Measurements from ENCODE around the gene ARPC5. TPM values are rescaled to one million over a fixed set of nuclear protein-coding genes. Genes with fewer than 3 reads are reported as not detected.
A peak's percentile ranks its signal among the peaks of the same experiment; 100 is the strongest.

ARPC5 gene
- total and polyA plus RNA-seq, 2 donors (not counting 1 experiment from before 2014, with no cell fraction given) = 28.3 to 103 TPM

- peaks cover 0 to 8% of the 10 kb centered on the region in 2 experiments for H3K36me3 ChIP-seq (replicated peaks in 1 of 2; ENCODE audit: control extremely low read depth in 1 of 2, control insufficient read depth in 1 of 2, extremely low read depth in 1 of 2, insufficient read depth in 2 of 2, low read length in 1 of 2)
- DNase-seq (no peak), ATAC-seq (ENCODE audit: low read depth) (no peak)
- H3K4me2 ChIP-seq (replicated peaks; ENCODE audit: low read depth, low read length, poor library complexity, severe bottlenecking) = no peak overlapping the region
- H3K4me3 Mint-ChIP-seq = no peak overlapping the region
- H3K27me3 Mint-ChIP-seq = no peaks in the 10 kb centered on the region
- H3K4me3 ChIP-seq (ENCODE audit: control extremely low read depth in 1 of 5, extremely low read depth in 1 of 5, insufficient read depth in 1 of 5, low read depth in 2 of 5, low read length in 4 of 5) = no peak overlapping the region
- POLR2A ChIA-PET = no interaction called here
- H3K27me3 ChIP-seq (replicated peaks in 1 of 4; ENCODE audit: control extremely low read depth in 1 of 4, control insufficient read depth in 3 of 4, insufficient read depth in 4 of 4, low read length in 3 of 4) = no peaks in the 10 kb centered on the region
- peaks cover 43 to 50% of the 10 kb centered on the region in 2 donors for H3K4me1 ChIP-seq (ENCODE audit: control insufficient read depth in 2 of 2, insufficient read depth in 2 of 2, low read length in 2 of 2)
- peaks cover 2% of the 10 kb centered on the region for H3K9me3 Mint-ChIP-seq (ENCODE audit: insufficient read depth)
- peaks cover 20% of the 10 kb centered on the region for H3K79me2 ChIP-seq (ENCODE audit: control insufficient read depth, insufficient read depth, low read length)
- no peak overlapping the region for H2AFZ ChIP-seq (ENCODE audit: insufficient read depth, low read depth, low read length, poor library complexity, severe bottlenecking)
- no peaks in the 10 kb centered on the region for H3K9me3 ChIP-seq (ENCODE audit: control extremely low read depth in 1 of 3, control insufficient read depth in 2 of 3, insufficient read depth in 1 of 3, low read length in 2 of 3)
- H4K20me1 ChIP-seq (ENCODE audit: control insufficient read depth, insufficient read depth, low read length, poor library complexity, severe bottlenecking) = no peaks in the 10 kb centered on the region
- H3K9ac ChIP-seq (ENCODE audit: low read length) = no peak overlapping the region
- no peak overlapping the region for H3K27ac Mint-ChIP-seq
- TF ChIP-seq, protein P1, sequence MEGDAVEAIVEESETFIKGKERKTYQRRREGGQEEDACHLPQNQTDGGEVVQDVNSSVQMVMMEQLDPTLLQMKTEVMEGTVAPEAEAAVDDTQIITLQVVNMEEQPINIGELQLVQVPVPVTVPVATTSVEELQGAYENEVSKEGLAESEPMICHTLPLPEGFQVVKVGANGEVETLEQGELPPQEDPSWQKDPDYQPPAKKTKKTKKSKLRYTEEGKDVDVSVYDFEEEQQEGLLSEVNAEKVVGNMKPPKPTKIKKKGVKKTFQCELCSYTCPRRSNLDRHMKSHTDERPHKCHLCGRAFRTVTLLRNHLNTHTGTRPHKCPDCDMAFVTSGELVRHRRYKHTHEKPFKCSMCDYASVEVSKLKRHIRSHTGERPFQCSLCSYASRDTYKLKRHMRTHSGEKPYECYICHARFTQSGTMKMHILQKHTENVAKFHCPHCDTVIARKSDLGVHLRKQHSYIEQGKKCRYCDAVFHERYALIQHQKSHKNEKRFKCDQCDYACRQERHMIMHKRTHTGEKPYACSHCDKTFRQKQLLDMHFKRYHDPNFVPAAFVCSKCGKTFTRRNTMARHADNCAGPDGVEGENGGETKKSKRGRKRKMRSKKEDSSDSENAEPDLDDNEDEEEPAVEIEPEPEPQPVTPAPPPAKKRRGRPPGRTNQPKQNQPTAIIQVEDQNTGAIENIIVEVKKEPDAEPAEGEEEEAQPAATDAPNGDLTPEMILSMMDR (IDR thresholded peaks at IDR 0.05) = no peak
- TF ChIP-seq EZH2 (IDR thresholded peaks at IDR 0.05; ENCODE audit: borderline replicate concordance, insufficient read depth, low read depth, low read length, poor library complexity, severe bottlenecking) = no peak
- CTCF ChIA-PET = interaction anchor here (1.0 kb wide), 1 partner anchor 20 kb away, joined by 4 read pairs; no protein-coding TSS in a partner anchor
- peaks cover 44% of the 10 kb centered on the region for H3K4me1 Mint-ChIP-seq
- intact Hi-C loops (cut with micrococcal nuclease) = no loop called here
- 100% methylated on average over 1 of the region's 1 CpG for WGBS (ENCODE audit: insufficient coverage)
- no peak overlapping the region for H3K27ac ChIP-seq (ENCODE audit: low read length in 2 of 2)
These were observed 49.1 kb downstream of the ARPC5 start for GRCh38 chr1:183586455-183586854.

- Mint-ChIP-seq H3K27me3 (no peaks in the 10 kb centered on the region), H3K4me3 (no peak overlapping the region), H3K9me3 (ENCODE audit: insufficient read depth) (peaks cover 2% of the 10 kb centered on the region), H3K27ac (peak overlapping the region; percentile 67), H3K4me1 (peaks cover 39% of the 10 kb centered on the region)
- CTCF ChIA-PET = no interaction called here
- intact Hi-C loops (cut with micrococcal nuclease) = no loop called here
- Histone ChIP-seq H3K79me2 (ENCODE audit: control insufficient read depth, insufficient read depth, low read length) (peaks cover 20% of the 10 kb centered on the region), H3K4me3 (ENCODE audit: control extremely low read depth in 1 of 5, extremely low read depth in 1 of 5, insufficient read depth in 1 of 5, low read depth in 2 of 5, low read length in 4 of 5) (no peak overlapping the region), H3K4me2 (replicated peaks; ENCODE audit: low read depth, low read length, poor library complexity, severe bottlenecking) (no peak overlapping the region), H4K20me1 (ENCODE audit: control insufficient read depth, insufficient read depth, low read length, poor library complexity, severe bottlenecking) (no peaks in the 10 kb centered on the region), H2AFZ (ENCODE audit: insufficient read depth, low read depth, low read length, poor library complexity, severe bottlenecking) (no peak overlapping the region), H3K9ac (ENCODE audit: low read length) (no peak overlapping the region), H3K9me3 (ENCODE audit: control extremely low read depth in 1 of 3, control insufficient read depth in 2 of 3, insufficient read depth in 1 of 3, low read length in 2 of 3) (no peaks in the 10 kb centered on the region), H3K27ac (ENCODE audit: low read length in 2 of 2) (no peak overlapping the region), H3K36me3 (replicated peaks in 1 of 2; ENCODE audit: control extremely low read depth in 1 of 2, control insufficient read depth in 1 of 2, extremely low read depth in 1 of 2, insufficient read depth in 2 of 2, low read length in 1 of 2) (peaks cover 0 to 8% of the 10 kb centered on the region in 2 experiments), H3K4me1 (ENCODE audit: control insufficient read depth in 2 of 2, insufficient read depth in 2 of 2, low read length in 2 of 2) (peaks cover 41 to 50% of the 10 kb centered on the region in 2 donors), H3K27me3 (replicated peaks in 1 of 4; ENCODE audit: control extremely low read depth in 1 of 4, control insufficient read depth in 3 of 4, insufficient read depth in 4 of 4, low read length in 3 of 4) (no peaks in the 10 kb centered on the region)
- 90% methylated on average over 4 of the region's 6 CpGs for WGBS (ENCODE audit: insufficient coverage)
- DNase-seq (peak; percentile 44), ATAC-seq (ENCODE audit: low read depth) (no peak)
- POLR2A ChIA-PET = no interaction called here
- TF ChIP-seq EZH2 (IDR thresholded peaks at IDR 0.05; ENCODE audit: borderline replicate concordance, insufficient read depth, low read depth, low read length, poor library complexity, severe bottlenecking) = no peak
- TF ChIP-seq, protein P1 (IDR thresholded peaks at IDR 0.05) = no peak
These were observed 50.5 kb downstream of the ARPC5 start for GRCh38 chr1:183585038-183585437.
